Measurements from ENCODE around the gene ZNF358.

ZNF358 gene

DNA sequence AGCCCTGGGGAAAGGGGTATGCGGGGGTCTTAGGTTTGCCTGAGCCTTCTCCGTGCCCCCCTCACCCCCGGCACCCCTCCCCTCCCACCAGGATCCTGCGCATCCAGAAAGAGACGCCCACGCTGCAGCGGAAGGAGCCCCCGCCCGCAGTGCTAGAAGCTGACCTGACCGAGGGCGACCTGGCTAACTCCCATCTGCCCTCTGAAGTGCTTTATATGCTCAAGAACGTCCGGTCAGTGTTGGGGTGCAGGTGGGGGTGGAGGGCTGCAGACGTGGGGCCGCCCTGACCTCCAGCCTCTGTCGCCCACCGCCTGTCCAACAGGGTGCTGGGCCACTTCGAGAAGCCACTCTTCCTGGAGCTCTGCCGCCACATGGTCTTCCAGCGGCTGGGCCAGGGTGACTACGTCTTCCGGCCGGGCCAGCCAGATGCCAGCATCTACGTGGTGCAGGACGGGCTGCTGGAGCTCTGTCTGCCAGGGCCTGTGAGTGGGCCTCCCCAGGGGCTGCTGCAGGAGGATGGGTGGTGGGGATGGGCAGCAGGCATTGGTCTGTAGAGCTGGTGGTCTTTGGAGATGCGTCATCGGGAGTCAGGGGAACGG is 24.0 kb downstream of the ZNF358 start:
- no peak for DNase-seq

DNA sequence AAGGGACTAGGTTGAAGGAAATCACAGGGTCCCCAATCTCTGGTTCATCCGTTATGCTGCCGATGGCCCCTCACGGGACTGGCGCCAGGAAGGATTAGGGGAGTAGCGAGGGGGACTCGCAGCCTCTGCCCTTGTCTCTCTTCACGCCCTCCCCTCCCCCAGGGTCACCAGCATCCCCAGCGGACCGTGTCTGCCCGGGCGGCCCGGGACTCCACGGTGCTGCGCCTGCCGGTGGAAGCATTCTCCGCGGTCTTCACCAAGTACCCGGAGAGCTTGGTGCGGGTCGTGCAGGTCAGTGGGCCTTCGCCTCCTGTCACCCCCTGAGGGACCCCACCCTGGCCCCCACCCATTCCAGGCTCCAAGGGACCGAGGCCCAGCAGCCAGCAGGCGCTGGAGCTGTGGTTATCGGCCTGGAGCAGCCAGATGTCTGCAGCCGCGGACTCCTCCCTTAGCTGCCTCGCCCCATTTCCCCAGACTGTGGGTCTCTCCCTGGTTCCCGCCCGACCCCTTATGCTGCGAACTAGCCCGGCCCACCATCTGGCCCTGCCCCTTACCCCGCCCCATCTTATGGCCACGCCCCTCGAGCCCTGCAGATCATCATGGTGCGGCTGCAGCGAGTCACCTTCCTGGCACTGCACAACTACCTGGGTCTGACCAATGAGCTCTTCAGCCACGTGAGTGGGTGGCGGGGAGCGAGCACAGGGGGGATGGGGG is 25.0 kb downstream of the ZNF358 start:
- no peak for DNase-seq

DNA sequence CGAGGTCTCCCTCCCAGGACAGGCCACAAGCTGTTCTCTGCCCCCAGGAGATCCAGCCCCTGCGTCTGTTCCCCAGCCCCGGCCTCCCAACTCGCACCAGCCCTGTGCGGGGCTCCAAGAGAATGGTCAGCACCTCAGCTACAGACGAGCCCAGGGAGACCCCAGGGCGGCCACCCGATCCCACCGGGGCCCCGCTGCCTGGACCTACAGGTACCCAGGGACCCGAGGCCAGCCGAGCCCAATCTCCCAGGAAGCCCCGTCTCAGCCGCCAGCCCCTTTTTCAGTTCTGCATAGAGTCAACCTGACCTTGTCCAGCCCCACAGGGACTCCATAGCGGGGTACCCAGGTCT is 25.5 kb downstream of the ZNF358 start:
- DNase-seq = no peak

DNA sequence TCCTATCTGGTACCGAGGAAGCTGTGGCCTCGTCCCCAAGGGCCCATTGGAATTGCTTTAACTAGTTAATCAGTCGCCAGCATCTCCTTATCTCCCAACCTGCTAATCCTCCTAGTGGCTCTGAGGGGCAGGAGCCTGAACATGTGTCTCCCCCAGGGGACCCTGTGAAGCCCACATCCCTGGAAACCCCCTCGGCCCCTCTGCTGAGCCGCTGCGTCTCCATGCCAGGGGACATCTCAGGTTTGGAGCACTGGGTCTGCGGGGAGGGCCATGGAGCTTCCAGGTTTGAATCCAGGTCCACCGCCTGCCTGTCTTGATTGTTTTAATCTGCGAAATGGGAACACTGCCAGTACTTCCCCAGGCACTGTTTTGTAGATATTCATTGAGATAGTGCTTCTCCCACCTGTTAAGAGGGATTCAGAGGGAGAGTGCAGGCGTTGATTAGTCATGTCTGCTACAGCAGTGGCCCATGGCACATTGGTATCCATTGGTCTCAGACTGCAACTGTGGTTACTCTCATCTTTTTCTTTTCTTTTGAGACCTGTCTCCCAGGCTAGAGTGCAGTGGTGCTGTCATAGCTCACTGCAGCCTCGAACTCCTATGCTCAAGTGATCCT is 26.0 kb downstream of the ZNF358 start:
- DNase-seq = no peak

DNA sequence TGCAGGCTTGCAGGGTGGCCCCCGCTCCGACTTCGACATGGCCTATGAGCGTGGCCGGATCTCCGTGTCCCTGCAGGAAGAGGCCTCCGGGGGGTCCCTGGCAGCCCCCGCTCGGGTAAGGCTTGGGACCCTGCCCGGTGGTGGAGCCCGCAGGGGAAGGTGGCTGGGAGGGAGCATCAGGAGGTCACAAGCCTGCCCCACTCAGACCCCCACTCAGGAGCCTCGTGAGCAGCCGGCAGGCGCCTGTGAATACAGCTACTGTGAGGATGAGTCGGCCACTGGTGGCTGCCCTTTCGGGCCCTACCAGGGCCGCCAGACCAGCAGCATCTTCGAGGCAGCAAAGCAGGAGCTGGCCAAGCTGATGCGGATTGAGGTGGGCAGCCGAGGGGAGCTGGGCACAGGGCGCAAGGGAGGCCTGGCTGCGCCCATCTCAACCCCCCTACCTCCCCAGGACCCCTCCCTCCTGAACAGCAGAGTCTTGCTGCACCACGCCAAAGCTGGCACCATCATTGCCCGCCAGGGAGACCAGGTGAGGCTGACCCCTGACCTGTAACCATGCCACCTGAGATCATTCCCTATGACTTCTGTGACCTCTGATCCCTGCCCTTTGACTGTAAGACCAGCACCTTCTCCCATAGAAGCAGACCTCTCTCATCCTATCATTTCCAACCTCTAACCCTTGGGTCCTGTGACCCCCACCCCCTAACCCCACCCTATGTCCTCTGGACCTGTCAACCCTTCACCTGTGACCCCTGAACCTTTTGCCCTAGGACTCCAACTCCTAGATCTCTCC is 26.8 kb downstream of the ZNF358 start:
- DNase-seq = no peak

DNA sequence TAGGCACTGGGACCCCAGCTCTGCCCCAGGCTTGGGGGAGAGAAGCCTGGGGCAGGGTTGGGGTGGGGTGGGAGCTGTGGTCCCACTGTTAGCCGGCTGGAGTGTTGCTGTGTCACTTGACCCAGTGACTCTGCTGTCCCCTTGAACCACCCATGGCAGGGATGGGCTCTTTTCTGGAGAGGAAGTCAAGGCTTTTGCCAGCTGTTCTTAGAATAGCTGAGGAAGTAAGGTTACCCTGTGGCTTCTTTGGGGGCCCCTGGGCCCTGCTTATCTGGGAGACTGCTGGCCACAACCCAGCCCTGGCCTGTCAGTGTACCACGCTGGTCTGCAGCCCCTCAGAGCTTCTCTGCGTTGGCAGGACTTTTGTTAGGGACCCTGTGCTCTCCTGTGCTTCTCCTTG is 28.7 kb downstream of the ZNF358 start:
- no peak for DNase-seq

DNA sequence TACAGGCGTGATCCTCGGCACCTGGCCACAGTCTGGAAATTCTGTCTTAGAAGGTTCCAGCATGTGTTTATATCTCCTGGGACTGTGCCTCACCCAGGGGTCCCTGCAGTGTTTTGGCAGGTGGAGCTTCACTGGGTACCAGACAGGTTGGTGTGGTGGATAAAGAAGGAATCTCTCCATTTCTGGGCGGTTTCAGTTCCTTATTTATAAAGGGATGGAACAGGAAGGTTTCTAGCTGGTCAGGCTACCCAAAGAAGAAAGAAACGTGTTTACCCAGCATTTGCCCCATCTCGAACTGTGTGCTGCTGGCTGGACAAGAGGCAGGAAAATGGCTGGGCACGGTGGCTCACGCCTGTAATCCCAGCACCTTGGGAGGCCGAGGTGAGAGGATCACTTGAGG is 29.4 kb downstream of the ZNF358 start:
- no peak for DNase-seq

DNA sequence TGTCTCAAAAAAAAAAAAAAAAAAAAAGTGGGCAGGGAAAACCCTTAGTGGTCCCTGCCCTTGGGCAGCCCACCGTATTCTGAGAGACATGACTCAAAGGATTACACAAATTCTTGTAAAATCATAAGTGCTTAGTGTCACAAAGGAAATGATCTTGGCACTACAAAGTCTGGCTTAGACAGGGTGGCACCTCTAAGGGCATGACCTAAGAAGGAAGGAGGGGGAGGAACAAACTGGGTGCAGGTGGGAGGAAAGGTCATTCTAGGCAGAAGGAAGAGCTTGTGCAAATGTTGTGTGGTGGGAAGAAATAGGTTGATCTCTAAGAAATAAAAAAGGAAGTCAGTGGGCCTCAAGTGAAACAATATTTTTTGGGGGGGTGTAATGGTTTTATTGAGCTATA is 30.0 kb downstream of the ZNF358 start:
- DNase-seq = no peak

DNA sequence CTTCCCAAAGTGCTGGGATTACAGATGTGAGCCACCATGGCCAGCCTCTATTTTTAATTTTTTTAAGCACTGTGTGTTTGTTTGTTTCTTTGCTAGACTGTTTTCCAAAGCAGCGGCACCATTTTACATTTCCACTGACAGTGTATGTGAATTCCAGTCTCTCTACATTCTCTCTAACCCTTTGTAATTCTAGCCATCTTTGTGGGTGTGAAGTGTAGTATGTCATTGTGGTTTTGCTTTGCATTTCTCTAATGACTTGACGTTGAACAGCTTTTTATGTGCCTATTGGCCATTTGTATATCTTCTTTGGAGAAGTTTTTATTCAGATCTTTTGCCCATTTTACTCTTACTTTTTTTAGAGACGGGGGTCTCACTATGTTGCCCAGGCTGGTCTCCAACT is 31.3 kb downstream of the ZNF358 start:
- DNase-seq = no peak

DNA sequence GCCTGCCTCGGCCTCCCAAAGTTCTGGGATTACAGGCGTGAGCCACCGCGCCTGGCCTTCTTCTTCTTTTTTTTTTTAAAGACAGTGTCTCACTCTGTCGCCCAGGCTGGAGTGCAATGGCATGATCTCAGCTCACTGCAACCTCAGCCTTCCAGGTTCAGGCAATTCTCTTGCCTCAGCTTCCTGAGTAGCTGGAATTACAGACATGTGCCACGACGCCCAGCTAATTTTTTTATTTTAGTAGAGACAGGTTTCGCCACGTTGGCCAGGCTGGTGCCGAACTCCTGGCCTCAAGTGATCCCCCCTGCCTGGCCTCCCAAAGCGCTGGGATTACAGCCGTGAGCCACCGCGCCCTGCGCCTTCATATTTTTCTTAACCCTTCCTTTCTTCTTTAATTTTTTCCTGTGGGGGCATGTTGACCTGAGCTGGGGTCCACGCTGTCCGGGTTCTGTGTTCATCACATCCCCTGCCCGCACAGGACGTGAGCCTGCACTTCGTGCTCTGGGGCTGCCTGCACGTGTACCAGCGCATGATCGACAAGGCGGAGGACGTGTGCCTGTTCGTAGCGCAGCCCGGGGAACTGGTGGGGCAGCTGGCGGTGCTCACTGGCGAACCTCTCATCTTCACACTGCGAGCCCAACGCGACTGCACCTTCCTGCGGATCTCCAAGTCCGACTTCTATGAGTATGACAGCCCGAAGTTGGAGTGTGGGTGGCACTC is 33.7 kb downstream of the ZNF358 start:
- no peak for DNase-seq

DNA sequence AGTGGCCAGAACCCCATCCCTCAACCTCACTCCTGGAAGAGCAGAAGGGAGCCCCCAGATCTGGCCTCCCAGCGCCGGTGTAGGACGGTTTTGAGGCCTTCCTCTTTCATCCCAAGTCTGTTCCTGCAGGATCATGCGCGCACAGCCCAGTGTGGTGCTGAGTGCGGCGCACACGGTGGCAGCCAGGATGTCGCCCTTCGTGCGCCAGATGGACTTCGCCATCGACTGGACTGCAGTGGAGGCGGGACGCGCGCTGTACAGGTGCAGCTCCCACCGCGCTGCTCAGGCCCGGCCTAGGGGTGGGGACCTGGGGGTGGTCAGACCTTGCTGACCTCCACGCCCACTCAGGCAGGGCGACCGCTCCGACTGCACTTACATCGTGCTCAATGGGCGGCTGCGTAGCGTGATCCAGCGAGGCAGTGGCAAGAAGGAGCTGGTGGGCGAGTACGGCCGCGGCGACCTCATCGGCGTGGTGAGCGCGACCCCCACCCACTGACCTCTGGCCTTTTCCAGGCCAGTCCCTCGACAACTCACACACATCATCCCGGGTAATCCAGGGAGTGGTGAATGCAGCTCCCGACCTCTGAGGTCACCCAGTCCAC is 34.4 kb downstream of the ZNF358 start:
- no peak for DNase-seq

DNA sequence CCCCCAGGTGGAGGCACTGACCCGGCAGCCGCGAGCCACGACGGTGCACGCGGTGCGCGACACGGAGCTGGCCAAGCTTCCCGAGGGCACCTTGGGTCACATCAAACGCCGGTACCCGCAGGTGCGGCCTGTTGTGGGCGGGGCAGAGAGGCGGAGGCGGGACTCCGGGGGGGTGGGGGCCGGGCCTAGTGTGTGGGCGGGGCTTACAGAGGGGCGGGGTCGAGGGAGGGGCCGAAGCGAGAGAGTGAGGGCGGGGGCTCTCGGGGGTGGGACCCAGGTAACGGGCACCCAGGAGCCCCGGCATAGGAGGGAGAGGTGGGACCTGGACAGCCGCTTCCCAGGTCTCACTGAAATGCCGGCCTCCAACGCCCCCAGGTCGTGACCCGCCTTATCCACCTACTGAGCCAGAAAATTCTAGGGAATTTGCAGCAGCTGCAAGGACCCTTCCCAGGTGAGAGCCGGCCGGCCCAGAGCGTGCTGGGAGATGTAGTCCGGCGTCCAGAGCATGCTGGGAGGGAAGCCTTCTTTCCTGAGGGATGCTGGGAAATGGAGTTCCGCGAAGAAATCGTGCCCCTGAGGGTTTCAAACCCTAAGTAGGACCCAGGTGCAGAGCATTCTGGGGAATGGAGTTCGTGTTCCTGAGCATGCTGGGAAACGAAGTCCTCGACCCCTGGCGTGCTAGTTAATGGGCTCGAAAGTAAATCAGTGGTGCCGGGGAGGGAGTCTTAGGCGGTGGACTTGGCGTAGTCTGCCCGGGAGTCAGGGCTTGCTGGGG is 35.3 kb downstream of the ZNF358 start:
- peak in 1 of 2 experiments; percentile 15 for DNase-seq

DNA sequence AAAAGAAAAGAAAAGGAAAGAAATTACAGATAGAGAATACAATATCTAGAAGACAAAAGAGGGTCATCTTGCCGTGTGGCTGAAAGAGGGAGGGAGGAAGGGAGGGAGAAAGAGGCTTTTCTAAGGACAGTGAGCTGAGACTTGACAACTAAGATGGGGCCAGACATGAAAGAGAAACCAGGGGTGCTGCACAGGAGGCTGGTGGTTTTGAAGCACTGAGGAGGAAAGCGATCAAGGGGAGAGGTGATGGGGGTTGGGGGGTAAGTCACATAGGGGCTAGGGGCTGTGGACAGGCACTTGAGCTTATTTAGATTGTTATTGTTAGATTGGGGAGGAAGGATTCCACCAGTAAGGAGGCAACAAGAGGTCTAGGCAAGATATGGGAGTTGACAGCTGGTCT is 36.9 kb downstream of the ZNF358 start:
- DNase-seq = no peak

DNA sequence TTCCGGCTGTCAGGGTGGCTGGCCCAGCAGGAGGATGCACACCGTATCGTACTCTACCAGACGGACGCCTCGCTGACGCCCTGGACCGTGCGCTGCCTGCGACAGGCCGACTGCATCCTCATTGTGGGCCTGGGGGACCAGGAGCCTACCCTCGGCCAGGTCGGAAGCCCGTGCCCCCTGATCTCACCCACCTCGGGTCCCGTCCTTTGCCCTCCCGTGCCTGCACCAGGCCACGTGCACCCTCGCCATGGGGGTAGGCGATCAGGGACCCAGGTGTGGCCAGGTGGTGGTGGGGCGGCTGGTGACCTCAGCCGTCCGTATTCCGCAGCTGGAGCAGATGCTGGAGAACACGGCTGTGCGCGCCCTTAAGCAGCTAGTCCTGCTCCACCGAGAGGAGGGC is 38.7 kb downstream of the ZNF358 start:
- DNase-seq = no peak

DNA sequence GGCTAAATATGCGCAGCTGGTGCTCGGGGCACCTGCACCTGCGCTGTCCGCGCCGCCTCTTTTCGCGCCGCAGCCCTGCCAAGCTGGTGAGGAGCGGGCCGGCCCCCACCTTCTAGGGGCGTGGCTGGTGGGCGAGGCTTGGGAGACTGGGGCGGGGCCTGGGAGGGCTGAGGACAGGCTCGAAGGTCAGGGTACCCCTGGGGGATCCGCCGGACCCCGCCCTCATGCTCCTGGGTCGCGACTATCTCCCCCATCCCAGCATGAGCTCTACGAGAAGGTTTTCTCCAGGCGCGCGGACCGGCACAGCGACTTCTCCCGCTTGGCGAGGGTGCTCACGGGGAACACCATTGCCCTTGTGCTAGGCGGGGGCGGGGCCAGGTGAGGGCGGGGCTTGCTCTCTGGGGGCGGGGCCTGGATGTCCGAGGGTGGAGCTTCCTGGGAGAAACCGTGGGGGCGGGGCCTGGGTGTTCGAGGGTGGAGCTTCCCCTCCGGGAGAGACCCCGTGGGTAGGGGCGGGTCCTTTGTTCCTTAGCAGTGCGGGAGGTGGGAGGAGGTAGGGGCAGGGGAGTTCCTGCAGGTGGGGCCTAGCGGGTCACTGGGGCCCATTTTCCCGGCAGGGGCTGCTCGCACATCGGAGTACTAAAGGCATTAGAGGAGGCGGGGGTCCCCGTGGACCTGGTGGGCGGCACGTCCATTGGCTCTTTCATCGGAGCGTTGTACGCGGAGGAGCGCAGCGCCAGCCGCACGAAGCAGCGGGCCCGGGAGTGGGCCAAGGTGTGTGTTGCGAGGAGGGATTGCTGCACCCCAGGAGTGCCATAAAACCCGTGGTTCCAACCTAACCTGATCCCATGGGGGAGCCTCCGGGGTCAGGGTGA is 39.3 kb downstream of the ZNF358 start:
- no peak for DNase-seq

DNA sequence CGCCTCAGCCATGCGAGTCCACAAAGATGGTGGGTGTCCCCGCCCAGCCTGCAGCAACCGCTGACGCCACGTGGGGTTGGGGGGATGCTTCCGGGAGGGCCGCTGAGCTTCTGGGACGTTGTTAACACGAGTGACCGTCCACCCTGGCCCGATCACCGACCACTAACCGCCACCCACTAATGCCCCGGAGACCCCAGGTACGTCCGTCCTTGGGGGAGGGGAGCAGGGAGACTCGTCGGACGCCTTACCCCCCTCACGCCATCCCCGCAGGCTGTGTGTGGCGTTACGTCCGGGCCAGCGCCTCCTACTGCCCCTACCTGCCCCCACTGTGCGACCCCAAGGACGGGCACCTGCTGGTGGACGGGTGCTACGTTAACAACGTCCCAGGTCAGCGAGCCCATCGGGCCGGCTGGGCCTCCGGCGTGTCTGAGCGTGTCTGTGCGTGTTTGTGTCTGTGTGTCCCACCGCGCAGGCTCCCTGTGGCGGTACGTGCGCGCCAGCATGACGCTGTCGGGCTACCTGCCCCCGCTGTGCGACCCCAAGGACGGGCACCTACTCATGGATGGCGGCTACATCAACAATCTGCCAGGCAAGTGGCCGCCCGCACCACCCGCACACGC is 40.9 kb downstream of the ZNF358 start:
- DNase-seq = no peak

DNA sequence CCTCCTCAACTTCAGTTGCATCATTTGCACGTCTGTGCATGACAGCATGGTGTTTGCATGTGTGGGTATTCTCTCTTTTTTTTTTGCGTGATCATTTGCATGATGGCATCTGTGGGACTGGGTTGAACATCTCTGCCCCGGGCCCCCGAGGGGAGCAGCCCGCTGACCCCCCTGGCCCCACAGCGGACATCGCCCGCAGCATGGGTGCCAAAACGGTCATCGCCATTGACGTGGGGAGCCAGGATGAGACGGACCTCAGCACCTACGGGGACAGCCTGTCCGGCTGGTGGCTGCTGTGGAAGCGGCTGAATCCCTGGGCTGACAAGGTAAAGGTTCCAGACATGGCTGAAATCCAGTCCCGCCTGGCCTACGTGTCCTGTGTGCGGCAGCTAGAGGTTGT is 42.8 kb downstream of the ZNF358 start:
- DNase-seq = no peak

DNA sequence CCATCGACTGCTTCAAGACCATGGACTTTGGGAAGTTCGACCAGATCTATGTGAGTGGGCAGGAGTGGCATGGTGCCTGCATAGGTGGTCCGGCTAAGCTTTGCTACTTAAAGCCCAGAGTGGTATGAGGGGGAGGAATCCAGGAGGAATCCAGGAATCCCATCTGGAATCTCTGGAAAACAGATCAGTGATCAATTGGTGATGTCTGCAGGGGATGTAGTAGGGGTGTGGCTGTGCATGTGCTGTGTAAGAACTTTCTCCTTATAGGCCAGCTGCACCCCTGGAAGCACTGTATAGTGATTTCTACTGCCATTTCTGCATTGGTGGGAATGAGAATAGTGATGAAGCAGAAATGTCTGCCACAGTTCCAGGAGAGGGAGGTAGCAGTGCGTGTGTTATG is 43.2 kb downstream of the ZNF358 start:
- no peak for DNase-seq

DNA sequence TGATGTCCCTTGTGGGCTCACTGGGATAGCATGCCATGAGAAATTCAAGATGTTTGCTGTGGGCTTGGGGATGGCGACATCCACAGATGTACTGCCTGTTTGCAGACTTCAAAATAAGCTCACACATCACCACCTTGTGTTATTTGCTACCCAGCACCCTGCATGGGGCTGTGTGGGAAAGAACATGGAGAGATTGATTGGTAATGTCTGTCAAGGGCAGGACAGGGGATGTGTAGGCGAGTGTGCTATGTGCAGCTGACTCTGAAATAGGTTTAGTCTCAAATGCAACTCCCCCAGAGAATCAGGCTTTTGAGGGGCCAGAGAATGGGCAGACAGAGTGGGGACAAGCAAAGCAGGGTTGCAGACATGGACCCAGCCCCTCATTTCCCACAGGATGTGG is 44.4 kb downstream of the ZNF358 start:
- no peak for DNase-seq

DNA sequence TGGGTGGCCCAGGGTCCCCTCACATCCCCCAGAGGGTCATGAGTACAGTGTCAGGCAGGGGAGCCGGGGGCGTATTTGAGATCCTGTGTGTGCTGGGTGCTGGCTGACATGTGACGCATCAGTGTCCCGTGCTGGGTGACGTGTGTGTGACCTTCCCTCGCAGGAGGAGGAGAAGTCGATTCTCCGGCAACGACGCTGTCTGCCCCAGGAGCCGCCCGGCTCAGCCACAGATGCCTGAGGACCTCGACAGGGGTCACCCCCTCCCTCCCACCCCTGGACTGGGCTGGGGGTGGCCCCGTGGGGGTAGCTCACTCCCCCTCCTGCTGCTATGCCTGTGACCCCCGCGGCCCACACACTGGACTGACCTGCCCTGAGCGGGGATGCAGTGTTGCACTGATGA is 45.4 kb downstream of the ZNF358 start:
- no peak for DNase-seq
